ENCODE data around the gene GALNT18.
A peak's percentile ranks its signal among the peaks of the same experiment; 100 is the strongest.

The GALNT18 gene

GRCh38 chr11:11424688-11425087, 197.1 kb downstream of the GALNT18 start:
- DNase-seq = no peak

- DNase-seq = no peak
Observed at GRCh38 chr11:11422411-11423128, 199.2 kb downstream of the GALNT18 start.

- no peak for DNase-seq
Observed at GRCh38 chr11:11421509-11421908, 200.3 kb downstream of the GALNT18 start.

- no peak for DNase-seq
Observed at GRCh38 chr11:11420899-11421285, 200.9 kb downstream of the GALNT18 start.

GRCh38 chr11:11420191-11420898, 201.5 kb downstream of the GALNT18 start:
- DNase-seq = no peak

- no peak for DNase-seq
Observed at GRCh38 chr11:11419747-11420146, 202.1 kb downstream of the GALNT18 start.

- no peak for DNase-seq
Observed at GRCh38 chr11:11416917-11417316, 204.9 kb downstream of the GALNT18 start.

GRCh38 chr11:11416502-11416901, 205.3 kb downstream of the GALNT18 start:
- DNase-seq = no peak

- no peak for DNase-seq
Observed at GRCh38 chr11:11415901-11416300, 205.9 kb downstream of the GALNT18 start.

GRCh38 chr11:11414996-11415395, 206.8 kb downstream of the GALNT18 start:
- DNase-seq = no peak

GRCh38 chr11:11413776-11414175, 208.0 kb downstream of the GALNT18 start:
- DNase-seq = peak; percentile 13

- no peak for DNase-seq
Observed at GRCh38 chr11:11411401-11411985, 210.3 kb downstream of the GALNT18 start.

- DNase-seq = peak; percentile 31
Observed at GRCh38 chr11:11409901-11410300, 211.9 kb downstream of the GALNT18 start.

- DNase-seq = no peak
Observed at GRCh38 chr11:11409224-11409623, 212.6 kb downstream of the GALNT18 start.

- DNase-seq = no peak
Observed at GRCh38 chr11:11408436-11409221, 213.2 kb downstream of the GALNT18 start.

GRCh38 chr11:11407763-11408084, 214.1 kb downstream of the GALNT18 start:
- DNase-seq = no peak

GRCh38 chr11:11407065-11407762, 214.6 kb downstream of the GALNT18 start:
- DNase-seq = peak; percentile 71

- DNase-seq = no peak
Observed at GRCh38 chr11:11406652-11407051, 215.2 kb downstream of the GALNT18 start.

- DNase-seq = no peak
Observed at GRCh38 chr11:11403763-11404725, 217.8 kb downstream of the GALNT18 start.

GRCh38 chr11:11401960-11402535, 219.8 kb downstream of the GALNT18 start:
- DNase-seq = no peak

GRCh38 chr11:11400635-11401232, 221.1 kb downstream of the GALNT18 start:
- DNase-seq = no peak
